ENCODE results near the gene WDR6.

WDR6 gene

DNA sequence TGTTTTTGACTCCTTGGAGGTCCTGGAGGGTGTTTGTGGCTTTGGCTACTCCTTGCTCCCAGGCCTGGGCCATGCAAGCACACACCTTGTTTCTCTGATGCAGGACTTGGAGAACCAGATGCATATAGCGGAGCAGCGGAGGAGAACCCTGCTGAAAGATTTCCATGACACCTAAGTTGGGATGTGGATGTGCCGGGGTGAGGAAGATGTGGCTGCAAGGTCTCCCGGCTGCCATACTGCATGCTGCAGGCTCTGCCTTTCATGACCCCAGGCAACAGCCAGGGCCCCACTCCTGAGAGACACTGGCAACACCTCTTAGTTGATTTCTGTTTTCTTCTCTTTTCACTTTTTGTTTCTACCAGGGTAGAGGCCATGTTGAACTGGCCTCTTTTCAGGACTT is 24.1 kb upstream of the WDR6 start:
- H3K4me3 ChIP-seq (ENCODE audit: low read depth, low read length), result no peak overlapping the region
- TF ChIP-seq, protein P1, sequence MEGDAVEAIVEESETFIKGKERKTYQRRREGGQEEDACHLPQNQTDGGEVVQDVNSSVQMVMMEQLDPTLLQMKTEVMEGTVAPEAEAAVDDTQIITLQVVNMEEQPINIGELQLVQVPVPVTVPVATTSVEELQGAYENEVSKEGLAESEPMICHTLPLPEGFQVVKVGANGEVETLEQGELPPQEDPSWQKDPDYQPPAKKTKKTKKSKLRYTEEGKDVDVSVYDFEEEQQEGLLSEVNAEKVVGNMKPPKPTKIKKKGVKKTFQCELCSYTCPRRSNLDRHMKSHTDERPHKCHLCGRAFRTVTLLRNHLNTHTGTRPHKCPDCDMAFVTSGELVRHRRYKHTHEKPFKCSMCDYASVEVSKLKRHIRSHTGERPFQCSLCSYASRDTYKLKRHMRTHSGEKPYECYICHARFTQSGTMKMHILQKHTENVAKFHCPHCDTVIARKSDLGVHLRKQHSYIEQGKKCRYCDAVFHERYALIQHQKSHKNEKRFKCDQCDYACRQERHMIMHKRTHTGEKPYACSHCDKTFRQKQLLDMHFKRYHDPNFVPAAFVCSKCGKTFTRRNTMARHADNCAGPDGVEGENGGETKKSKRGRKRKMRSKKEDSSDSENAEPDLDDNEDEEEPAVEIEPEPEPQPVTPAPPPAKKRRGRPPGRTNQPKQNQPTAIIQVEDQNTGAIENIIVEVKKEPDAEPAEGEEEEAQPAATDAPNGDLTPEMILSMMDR (IDR thresholded peaks at IDR 0.05; ENCODE audit: borderline replicate concordance, insufficient read depth, low read depth, low read length), result no peak

DNA sequence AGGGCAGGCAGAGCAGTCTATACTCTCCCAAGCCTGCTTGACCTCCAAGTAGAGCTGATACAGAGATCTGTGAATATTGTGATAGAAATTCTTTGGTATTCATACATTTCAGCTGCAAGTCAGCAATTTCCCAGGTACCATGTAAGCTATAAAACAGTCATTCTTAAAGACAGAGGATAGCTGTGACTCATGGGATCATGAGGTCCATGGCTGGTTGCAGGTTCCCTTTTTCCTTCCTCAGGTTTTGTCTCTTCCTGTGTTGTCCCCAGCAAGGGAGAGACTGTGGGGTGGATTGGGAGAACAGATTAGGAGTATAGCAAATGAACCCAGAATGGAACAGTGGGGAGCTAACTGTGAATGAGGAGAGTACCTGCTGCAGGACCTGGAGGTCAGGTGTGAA is 22.5 kb upstream of the WDR6 start:
- TF ChIP-seq, protein P1 (IDR thresholded peaks at IDR 0.05; ENCODE audit: borderline replicate concordance, insufficient read depth, low read depth, low read length), result no peak
- H3K4me3 ChIP-seq (ENCODE audit: low read depth, low read length), result no peak overlapping the region

DNA sequence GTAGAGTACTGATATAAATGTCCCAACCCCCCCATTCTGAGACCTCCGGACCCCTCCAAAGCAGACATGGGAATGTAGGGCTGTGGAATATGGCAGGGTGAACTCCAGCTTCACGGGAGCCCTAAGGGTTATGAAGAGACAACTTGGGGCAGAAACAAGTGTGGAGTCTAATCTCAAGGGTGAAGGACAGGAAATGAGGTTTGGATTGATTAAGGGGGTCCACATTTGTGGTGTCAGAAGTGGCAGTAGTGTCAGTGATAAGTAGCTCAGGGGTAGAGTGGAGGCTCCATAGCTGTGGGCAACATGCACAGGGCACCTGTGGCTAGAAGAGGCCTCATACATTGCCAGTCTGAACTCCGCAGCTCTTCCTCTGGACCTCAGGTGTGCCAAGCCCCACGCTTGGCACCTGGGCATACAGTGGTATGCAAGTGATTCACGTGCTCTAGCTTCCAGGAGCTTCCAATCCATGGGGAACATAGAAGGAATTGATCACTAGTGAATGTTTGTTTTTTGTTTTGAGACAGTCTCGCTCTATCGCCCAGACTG is 21.3 kb upstream of the WDR6 start:
- H3K4me3 ChIP-seq (ENCODE audit: low read depth, low read length), result no peak overlapping the region
- TF ChIP-seq, protein P1 (IDR thresholded peaks at IDR 0.05; ENCODE audit: borderline replicate concordance, insufficient read depth, low read depth, low read length), result no peak

DNA sequence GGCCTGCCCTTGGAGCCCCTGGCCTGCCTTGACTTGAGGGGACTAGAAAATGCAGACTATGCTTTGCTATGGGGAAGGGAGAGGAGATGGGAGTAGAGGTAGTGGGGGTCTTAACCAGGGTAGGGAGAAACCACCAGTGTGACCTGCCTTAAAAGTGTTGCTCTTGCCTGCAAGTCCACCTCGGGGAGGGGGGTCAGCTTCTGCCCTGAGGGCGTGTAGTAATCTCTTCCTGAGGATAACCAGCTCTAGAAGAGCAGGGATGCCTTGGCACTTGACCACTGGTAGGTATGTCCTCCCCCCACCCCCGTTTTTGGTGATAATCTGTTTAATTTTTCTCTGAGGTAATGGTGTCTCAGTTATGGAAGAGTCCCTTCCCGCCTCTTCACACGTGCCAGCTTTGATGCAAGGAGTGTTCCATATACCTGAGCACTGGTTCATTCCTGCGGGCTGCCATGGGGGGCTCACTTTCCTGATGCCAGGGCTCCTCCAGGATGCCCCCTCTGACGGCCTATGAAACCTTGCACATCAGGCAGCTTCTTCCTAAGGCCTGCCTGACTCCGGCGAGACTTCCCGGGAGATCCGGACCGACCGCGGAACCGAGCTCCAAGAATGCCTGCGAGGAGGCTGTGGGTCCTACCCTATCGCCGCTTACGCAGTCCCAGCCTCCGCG is 17.9 kb upstream of the WDR6 start:
- H3K4me3 ChIP-seq (ENCODE audit: low read depth, low read length), result peak overlapping the region; percentile 93
- TF ChIP-seq, protein P1 (IDR thresholded peaks at IDR 0.05; ENCODE audit: borderline replicate concordance, insufficient read depth, low read depth, low read length), result no peak

DNA sequence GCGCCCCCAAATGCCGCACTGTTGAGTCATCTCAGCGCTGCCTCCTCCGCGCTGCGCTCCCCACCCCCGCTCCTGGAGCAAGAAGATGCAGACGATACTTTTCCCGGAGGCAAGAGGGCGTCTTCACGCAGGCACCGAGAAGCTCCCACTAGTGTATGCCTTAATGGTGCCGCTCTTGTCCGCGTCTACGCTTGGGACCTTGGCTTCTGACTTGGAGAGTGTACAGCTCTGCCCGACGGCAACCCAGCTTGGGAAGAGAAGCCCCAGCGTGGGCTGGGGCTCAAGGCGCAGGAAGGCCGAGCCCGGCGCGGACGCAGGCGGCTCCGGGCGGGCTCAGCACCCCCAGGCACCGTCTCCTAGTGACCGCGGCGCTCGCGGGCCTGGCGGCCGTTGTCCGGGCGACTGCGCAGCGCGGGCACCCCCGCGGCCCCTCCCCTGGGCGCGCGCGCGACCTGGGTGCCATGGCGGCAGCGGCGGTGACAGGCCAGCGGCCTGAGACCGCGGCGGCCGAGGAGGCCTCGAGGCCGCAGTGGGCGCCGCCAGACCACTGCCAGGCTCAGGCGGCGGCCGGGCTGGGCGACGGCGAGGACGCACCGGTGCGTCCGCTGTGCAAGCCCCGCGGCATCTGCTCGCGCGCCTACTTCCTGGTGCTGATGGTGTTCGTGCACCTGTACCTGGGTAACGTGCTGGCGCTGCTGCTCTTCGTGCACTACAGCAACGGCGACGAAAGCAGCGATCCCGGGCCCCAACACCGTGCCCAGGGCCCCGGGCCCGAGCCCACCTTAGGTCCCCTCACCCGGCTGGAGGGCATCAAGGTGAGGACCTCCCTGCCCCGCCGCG is 17.2 kb upstream of the WDR6 start, which contains the start of gene P4HTM:
Gene P4HTM (plus strand): TSS at position 446 of the 840 bp plus-strand sequence. CDS start 16 bp downstream, at position 462.
- TF ChIP-seq, protein P1 (IDR thresholded peaks at IDR 0.05; ENCODE audit: borderline replicate concordance, insufficient read depth, low read depth, low read length), result no peak
- H3K4me3 ChIP-seq (ENCODE audit: low read depth, low read length), result peak within 1 kb of the TSS; percentile 93

DNA sequence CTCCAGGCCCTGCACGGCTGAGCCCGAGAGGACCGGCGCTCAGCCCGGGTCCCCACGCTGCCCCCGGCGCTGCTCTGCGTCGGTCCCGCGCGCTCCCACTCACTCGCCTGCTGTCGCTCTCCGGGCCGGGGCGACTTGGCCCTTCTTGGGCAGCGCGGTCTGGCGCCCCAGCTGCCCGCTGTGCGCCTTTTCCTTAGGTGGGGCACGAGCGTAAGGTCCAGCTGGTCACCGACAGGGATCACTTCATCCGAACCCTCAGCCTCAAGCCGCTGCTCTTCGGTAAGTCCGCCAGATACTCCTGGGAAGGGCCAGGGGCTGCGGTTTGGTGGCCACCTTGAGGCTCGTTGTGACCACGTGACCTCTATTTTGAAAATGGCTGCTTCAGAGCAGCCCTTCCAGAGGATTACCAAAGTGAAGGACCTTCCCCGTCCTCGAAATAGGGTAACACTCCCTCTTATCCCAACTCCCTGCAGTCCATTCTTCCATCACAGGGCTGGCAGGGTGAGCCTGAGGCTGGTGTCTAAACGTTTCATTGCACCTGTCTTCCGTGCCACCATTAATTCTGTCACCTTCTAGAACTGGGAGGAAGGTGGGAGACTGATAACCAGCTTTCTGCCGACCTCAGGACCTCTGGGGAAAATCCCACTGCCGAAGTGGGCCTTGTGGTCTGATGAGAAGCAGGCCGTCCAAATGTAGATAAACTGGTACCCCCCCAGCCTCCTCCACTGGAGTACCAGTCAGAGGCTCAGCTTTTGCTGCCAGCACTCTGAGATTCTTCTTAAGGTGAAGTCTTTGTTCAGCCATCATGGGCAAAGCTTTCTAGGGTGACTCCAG is 16.3 kb upstream of the WDR6 start:
- TF ChIP-seq, protein P1 (IDR thresholded peaks at IDR 0.05; ENCODE audit: borderline replicate concordance, insufficient read depth, low read depth, low read length), result no peak
- H3K4me3 ChIP-seq (ENCODE audit: low read depth, low read length), result peak overlapping the region; percentile 93

Data from GM12875 (cell line).